HG03039 (cell line): ENCODE measurements around the gene RGS10.
A peak's percentile ranks its signal among the peaks of the same experiment; 100 is the strongest.

Experiments
- ATAC-seq: cut with Tn5 transposase; IDR thresholded peaks from one replicate; pipeline ENCODE4 v1.9.1; 2021; ENCODE audit warnings: mild to moderate bottlenecking, moderate library complexity; ENCODE audit not compliant: unreplicated experiment

RGS10 gene

GRCh38 chr10:119520283-119520682 lies 22.2 kb downstream of the RGS10 start:
- no peak for ATAC-seq

DNA sequence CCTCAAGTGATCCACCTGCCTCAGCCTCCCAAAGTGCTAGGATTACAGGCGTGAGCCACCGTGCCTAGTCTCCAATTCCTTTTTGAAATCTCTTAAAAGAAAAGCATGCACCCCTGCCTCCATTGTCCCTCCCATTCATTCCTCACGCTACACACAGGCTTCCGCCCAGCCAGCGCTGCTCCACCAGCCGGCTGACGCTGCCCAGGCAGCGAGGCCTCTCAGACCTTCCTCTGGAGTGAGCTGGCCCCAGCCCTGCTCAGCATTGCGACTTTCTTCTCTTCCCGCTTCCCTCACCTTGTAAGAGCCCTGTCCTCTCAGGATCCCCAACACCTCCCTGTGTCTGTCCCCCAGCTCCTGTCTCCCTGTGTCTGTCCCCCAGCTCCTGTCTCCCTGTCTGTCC lies 23.6 kb downstream of the RGS10 start:
- ATAC-seq: no peak

DNA sequence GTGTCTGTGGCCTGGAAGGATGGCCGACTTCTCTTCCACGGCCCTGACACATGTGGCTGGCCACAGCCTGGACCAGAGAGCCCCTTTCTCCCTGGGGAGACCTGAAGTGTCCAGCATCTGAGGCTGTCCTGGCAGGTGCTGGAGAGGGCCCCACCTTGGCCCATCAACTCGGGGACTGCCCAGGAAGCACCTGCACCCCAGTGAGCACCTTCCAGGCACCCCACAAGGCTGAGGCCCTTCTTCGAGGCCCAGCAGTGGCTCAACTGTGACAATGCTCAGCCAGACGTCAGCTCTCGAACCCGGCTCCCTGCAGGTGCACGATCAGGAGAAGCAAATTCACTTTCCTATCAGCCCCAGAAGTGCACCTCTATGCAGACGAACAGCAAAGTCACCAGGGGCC lies 24.3 kb downstream of the RGS10 start:
- ATAC-seq: peak; percentile 12

DNA sequence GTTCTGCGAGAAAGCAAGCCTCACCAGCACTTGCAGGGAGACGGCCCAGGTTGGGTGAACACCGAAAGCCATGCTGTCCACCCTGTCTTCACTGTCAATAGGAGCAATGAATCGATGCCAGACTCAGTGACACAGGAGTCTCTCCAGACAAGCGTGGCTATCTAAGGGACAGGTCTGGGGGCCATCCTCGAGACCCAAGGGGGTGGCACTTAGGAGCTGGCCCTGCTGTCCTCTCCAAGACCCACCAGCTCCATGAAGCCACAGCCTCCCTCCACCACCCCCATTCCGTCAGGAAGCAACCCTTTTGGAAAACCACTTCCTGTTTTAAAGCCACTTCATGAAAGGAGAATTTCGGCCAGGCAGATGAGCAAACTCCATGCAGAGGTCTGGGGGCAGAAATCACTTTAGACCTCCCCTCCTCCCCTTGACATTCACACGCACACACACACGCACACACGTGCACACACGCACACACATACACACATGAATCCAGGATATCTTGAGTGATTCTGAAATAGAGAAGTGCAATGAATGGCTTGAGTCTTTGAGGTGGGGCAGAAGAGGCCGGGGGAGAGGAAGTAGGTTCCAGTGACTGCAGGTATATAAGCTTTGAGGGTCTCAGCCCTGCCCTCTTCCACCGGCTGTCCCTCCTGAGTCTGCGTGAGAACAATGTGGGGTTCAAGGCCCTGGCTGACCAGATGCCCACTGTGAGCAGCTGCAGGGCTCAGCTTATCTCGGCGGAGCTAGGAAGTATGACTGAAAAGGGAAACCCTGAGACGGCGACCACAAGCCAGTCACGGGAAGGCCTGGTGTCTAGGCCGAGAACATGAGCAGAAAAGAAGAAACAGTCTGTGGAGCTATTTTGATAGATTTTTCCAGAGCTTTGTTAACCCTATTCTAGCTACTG lies 25.0 kb downstream of the RGS10 start:
- ATAC-seq: peak; percentile 46

- ATAC-seq: peak; percentile 70
Measured at GRCh38 chr10:119516381-119517234, 25.9 kb downstream of the RGS10 start.

DNA sequence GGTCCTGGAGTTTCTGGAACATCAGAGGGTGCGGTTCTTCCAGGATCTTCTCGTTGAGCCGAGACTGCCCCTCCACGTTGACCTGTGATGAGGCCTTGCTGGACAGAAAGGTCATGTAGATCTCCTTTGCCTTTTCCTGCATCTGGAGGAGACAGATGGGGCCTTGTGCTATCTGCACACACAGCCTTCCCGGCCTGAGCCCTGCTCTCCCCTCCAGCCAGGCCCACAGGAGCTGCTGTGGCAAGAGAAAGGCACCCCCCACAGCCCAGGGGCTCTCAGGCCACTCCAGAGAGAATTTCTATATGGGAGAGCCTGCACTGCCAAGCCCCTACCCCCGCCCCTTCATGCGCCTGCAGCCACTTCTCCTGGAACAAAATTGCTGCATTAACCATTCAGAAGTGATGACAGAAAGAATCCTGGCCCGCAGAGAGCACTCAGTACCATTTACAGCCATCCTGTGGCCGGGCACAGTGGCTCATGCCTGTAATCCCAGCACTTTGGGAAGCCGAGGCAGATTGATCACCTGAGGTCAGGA lies 26.9 kb downstream of the RGS10 start:
- ATAC-seq: no peak

GRCh38 chr10:119514819-119515218 lies 27.7 kb downstream of the RGS10 start:
- no peak for ATAC-seq

DNA sequence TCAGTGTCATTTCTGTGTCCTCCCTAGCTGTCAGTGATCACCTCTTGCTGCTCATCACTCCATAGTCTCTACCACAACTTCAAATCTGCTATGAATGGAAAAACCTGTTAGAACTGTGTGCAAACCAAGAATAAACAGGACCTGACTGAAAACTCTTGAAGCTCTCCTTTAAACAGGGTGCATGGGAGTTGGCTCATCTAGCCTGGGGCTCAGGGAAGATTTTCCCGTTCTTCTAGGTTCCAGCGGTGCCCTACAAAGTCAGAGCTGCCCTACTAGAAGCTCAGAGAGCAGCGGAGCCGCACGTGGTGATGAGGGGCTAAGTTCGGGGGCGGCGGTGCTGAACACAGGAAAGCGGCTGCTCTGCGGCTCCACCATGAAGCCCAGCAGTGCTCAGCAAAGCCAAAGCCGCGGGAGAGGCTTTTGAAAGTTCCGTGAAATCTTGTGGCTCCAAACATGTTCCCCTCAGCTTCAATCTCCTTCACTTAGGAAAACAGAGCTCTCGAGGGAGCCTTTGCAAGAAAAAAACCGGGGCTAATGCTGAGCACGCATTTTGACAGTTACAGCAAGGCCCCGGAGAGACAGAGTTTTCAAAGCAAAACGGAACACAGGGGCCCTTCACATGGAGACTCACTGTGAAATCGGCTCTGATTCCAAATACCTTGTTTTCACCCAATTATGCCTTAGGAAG lies 30.5 kb downstream of the RGS10 start:
- no peak for ATAC-seq

DNA sequence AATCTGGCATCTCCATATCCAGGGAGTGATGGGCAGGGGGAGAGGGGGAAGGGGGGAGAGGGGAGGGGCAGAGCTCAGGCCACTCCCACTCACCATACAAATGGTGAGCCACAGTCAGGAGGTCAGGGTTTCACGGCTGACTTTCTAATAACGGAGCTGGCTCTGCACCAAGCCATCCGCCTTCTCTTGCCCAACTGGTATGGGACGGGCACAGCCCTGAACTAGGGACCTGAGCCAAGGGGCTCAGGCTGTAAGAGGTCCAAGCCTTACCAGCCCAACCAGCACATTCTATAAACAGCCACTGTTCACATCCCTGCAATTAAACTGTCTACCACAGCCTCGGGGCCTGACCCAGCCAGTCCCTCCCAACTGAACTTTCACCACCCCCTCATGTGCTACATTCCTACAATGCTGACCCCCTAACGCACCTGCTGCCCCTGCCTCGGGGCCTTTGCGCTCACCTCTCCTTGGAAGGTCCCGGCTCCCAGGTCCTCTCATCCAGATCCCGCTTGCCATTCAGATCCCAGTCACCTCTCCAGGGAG lies 32.5 kb downstream of the RGS10 start:
- no peak for ATAC-seq

DNA sequence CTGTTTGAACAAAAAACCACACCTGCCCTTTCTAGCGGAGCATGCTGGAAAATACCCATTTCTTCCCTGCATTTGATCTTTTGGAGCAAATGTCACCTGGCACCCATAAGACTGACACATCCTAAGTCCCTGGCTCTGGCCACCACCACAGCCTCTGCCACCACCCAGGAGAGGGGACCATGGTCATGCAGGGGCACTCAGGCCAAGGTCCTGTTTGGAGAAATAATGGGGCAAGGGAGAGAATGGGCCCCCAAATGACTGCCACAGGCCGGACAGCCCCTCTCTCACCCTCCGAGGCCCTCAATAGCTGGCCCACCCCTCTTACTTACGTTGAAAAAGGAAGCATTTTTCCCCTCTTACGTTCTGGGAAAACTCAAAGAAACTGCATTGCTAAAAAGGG lies 35.4 kb downstream of the RGS10 start:
- no peak for ATAC-seq

DNA sequence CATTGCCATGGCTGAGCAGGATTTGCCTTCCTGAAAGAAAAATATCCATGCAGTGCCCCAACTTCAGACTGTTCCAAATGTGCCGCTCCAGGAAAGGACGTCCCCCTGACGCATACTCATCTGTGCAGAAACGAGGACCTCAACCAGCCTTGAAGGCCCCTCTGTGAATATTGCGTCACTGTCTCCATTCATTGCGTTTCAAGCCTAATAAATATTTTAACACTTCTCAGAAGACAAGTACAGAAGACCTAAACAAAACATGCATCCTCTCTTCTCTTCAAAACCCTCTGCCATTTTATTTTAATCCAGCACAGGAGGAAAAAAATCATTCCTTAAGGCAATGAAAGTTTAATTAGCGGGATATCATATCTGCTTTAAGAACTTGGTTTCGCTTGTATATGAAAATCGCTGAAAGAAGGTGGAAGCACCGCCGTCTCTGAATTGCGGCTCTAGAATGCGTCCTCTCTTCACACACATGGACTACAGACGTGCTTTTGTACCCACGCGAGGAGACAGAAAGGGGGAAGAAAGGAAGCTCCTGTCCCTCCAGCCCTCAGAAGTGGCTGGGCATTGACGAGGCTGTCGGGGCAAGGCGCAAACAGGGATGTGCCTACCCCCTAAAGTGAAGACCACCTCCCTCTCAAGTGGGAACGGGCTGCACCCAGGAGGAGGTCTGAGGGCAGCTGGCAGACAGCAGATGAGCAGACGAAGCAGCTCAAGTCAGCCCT lies 36.8 kb downstream of the RGS10 start:
- no peak for ATAC-seq

GRCh38 chr10:119505131-119505551 lies 37.4 kb downstream of the RGS10 start:
- ATAC-seq: no peak

- ATAC-seq: no peak
Measured at GRCh38 chr10:119504651-119505050, 37.9 kb downstream of the RGS10 start.

GRCh38 chr10:119503821-119504220 lies 38.7 kb downstream of the RGS10 start:
- no peak for ATAC-seq

DNA sequence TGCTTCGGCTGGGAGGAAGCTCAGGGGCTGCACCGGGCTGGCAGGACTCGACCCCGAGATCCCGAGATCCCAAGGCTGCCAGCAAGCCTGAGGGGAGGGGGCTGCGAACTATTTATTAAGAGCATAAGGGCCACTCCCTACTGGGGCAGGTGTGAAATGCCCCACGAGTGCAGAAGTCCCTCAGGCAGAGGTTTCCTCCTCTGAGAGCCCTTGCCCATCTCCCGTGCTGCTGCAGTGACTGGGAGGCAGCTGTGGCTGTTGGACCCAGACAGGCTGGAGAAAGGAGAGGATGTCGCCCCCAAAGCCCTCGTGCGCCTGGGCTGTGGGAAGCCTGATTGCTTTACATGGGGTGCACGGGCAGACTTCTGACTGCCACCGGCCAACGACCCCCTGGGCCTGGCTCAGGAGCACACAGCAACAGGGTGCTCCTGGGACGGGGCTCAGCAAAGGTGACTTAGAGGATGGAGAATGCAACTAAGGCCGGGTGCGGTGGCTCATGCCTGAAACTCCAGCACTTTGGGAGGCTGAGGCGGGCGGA lies 39.8 kb downstream of the RGS10 start:
- ATAC-seq: no peak

DNA sequence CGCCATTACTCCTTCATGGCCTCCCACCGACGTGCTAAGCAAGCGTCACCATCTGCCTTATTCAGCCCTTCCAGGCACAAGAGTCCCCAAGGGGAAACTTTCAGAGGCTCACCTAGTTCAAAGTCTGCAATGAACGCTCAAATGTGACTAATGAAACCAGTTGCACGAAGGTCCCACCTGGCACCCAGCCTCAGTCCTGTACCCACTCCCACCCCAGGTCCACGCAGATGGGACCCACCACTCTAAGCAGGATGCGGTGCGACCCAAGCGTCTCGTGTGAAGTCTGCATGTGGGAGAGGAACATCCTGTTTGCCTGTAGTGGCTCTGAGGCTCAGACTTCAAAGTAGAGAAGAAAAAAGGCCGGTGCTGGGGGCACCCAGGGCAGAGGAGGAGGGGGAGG lies 40.3 kb downstream of the RGS10 start:
- no peak for ATAC-seq

GRCh38 chr10:119501690-119502089 lies 40.8 kb downstream of the RGS10 start:
- ATAC-seq: no peak

- no peak for ATAC-seq
Measured at GRCh38 chr10:119500821-119501220, 41.7 kb downstream of the RGS10 start.

- no peak for ATAC-seq
Measured at GRCh38 chr10:119500123-119500795, 42.3 kb downstream of the RGS10 start.
